Prostate gland (tissue), 2 donors: ENCODE results near the gene ADH7.
A peak's percentile ranks its signal among the peaks of the same experiment; 100 is the strongest.

ENCODE experiments used
- POLR2A ChIP-seq: fragments of 450-650 bp; IDR thresholded peaks from one replicate; pipeline ENCODE4 v1.6.1; 2016; ENCODE audit warnings: antibody characterized with exemption, mild to moderate bottlenecking
- POLR2AphosphoS5 ChIP-seq: sonication (generic); formaldehyde crosslinking; IDR thresholded peaks from one replicate; pipeline ENCODE4 v1.6.1; 2017; ENCODE audit warnings: antibody characterized with exemption
- TF ChIP-seq, protein P1 (sequence below), 4 experiments: fragments of 200-600 bp in 2 of 4; fragments of 450-650 bp in 2 of 4; sonication (generic) in 2 of 4; IDR thresholded peaks; 1 replicate in 3 of 4; 2 replicates in 1 of 4; pipeline ENCODE4 v1.5.1; 2016 to 2019; ENCODE audit warnings: antibody characterized with exemption in 4 of 4, mild to moderate bottlenecking in 2 of 4, moderate library complexity in 2 of 4

DNA sequence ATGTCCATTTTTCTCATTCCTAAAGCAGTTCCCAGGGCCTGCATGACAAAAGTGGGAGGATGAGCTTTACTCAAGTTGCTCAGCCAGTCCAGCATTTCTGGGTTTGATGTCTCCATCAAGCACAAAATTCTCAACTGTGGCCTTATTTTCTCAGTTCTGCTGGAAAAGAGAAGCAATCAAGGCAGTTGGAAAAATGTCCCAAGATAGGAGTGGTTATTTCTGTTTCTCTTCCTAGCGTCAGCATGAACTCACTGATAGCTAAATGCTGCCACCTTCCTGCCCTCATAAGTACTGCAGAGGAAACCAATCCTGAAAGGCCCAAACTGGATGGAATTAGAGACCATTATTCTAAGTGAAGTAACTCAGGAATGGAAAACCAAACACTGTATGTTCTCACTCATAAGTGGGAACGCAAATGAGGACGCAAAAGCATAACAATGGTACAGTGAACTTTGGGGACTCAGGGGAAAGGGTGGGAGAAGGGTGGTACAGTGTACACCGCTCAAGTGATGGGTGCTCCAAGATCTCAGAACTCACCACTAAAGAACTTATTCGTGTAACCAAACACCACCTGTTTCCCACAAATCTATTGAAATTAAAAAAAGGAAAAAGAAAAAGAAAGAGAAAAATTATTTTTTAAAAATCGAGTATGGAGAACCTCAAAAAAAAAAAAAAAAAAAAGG is 29.6 kb downstream of the ADH7 start:
- TF ChIP-seq, protein P1, sequence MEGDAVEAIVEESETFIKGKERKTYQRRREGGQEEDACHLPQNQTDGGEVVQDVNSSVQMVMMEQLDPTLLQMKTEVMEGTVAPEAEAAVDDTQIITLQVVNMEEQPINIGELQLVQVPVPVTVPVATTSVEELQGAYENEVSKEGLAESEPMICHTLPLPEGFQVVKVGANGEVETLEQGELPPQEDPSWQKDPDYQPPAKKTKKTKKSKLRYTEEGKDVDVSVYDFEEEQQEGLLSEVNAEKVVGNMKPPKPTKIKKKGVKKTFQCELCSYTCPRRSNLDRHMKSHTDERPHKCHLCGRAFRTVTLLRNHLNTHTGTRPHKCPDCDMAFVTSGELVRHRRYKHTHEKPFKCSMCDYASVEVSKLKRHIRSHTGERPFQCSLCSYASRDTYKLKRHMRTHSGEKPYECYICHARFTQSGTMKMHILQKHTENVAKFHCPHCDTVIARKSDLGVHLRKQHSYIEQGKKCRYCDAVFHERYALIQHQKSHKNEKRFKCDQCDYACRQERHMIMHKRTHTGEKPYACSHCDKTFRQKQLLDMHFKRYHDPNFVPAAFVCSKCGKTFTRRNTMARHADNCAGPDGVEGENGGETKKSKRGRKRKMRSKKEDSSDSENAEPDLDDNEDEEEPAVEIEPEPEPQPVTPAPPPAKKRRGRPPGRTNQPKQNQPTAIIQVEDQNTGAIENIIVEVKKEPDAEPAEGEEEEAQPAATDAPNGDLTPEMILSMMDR (IDR thresholded peaks at IDR 0.05) = peak; percentile 86 to 96 (median 92)
- TF ChIP-seq POLR2A = no peak
- peak; percentile 60 for TF ChIP-seq POLR2AphosphoS5
